GM12878 (cell line): ENCODE data around the gene ANKDD1B. TPM values are rescaled to one million over a fixed set of nuclear protein-coding genes. Genes with fewer than 3 reads are reported as not detected.

ENCODE experiments used
- ATAC-seq: fragments of 200-7000 bp; cut with Tn5 transposase; 3 replicates; pipeline ENCODE4 v1.9.1; 2020; ENCODE audit warnings: mild to moderate bottlenecking, moderate library complexity
- BruUV-seq: library from RNA; stranded (reverse); fragments of 400-500 nt; replicated peaks from 2 replicates; lab custom pipeline; 2021; lab: Mats Ljungman, UMichigan
- CTCF ChIA-PET: fragments of 300-600 bp; sonication (Branson Sonifier 250); formaldehyde crosslinking; extraction: SDS; loops from one replicate; lab custom pipeline; 2021; ENCODE audit warnings: inconsistent platforms; lab: Yijun Ruan, JAX
- POLR2A ChIA-PET: fragments of 350-600 bp; formaldehyde crosslinking; extraction: SDS; loops from one replicate; lab custom pipeline; 2021; ENCODE audit warnings: inconsistent platforms; lab: Charles Lee
- RAD21 ChIA-PET: fragments of 300-600 bp; sonication (Branson Sonifier 250); formaldehyde crosslinking; loops from one replicate; lab custom pipeline; 2023; ENCODE audit warnings: antibody characterized with exemption; ENCODE audit not compliant: unreplicated experiment; lab: Charles Lee
- SMC1A ChIA-PET: fragments of 300-600 bp; sonication (Branson Sonifier 250); formaldehyde crosslinking; loops from one replicate; lab custom pipeline; 2023; ENCODE audit not compliant: unreplicated experiment, uncharacterized antibody; lab: Charles Lee
- DNase-seq: peaks from one replicate; pipeline ENCODE4 v3.0.0-alpha.2; 2011; ENCODE audit warnings: low read depth, low spot score
- FAIRE-seq: peaks from 3 replicates; lab custom pipeline; 2011; peaks lifted over from hg19 to GRCh38; lab: Jason Lieb, UNC
- H2AFZ ChIP-seq: 2 replicates; pipeline ENCODE4 v1.6.0; 2011; ENCODE audit warnings: low read depth, low read length, control low read depth; ENCODE audit not compliant: control insufficient read depth
- H3K27ac ChIP-seq: 2 replicates; pipeline ENCODE4 v1.5.1; 2011; ENCODE audit warnings: control low read depth; ENCODE audit not compliant: control insufficient read depth, insufficient read depth
- H3K27me3 ChIP-seq, 2 experiments: replicated peaks in 1 of 2; 2 replicates each; pipeline versions ENCODE4 v1.6.0 to v1.6.1; 2011; ENCODE audit warnings: low read length in 1 of 2; ENCODE audit not compliant: control insufficient read depth in 2 of 2, insufficient read depth in 2 of 2
- H3K36me3 ChIP-seq, 2 experiments: 2 replicates each; pipeline ENCODE4 v1.5.1; 2011; ENCODE audit warnings: low read length in 1 of 2; ENCODE audit not compliant: control insufficient read depth in 2 of 2, insufficient read depth in 2 of 2
- H3K4me1 ChIP-seq: 2 replicates; pipeline ENCODE4 v1.6.1; 2011; ENCODE audit warnings: mild to moderate bottlenecking, low read length, moderate library complexity, mixed read lengths; ENCODE audit not compliant: control insufficient read depth, insufficient read depth
- H3K4me2 ChIP-seq: 2 replicates; pipeline ENCODE4 v1.6.0; 2011; ENCODE audit warnings: control low read depth; ENCODE audit not compliant: control insufficient read depth, insufficient read depth
- H3K4me3 ChIP-seq: fragments of 200-600 bp; sonication (generic); 2 replicates; pipeline ENCODE4 v1.5.1; 2016
- H3K79me2 ChIP-seq: 2 replicates; pipeline ENCODE4 v1.6.0; 2011; ENCODE audit warnings: low read length; ENCODE audit not compliant: control insufficient read depth, insufficient read depth
- H3K9ac ChIP-seq: 2 replicates; pipeline ENCODE4 v1.8.0; 2011; ENCODE audit warnings: low read length, control low read depth, mixed read lengths; ENCODE audit not compliant: control insufficient read depth, insufficient read depth
- H3K9me3 ChIP-seq: replicated peaks from 3 replicates; pipeline ENCODE4 v1.5.1; 2011; ENCODE audit warnings: mild to moderate bottlenecking, low read length; ENCODE audit not compliant: control insufficient read depth, insufficient read depth
- H4K20me1 ChIP-seq: 2 replicates; pipeline ENCODE4 v1.6.0; 2011; ENCODE audit not compliant: control insufficient read depth, insufficient read depth
- BCLAF1 ChIP-seq: fragments of 450-650 bp; IDR thresholded peaks from 2 replicates; pipeline ENCODE4 v1.6.1; 2017; ENCODE audit warnings: antibody characterized with exemption, mild to moderate bottlenecking, moderate library complexity
- KLF5 ChIP-seq: fragments of 450-650 bp; IDR thresholded peaks from 2 replicates; pipeline ENCODE4 v1.6.1; 2014; ENCODE audit warnings: mild to moderate bottlenecking; ENCODE audit not compliant: partially characterized antibody
- SUPT20H ChIP-seq: IDR thresholded peaks from 2 replicates; pipeline ENCODE4 v1.6.1; 2011; ENCODE audit warnings: low read depth, mild to moderate bottlenecking, low read length, moderate library complexity, borderline replicate concordance; ENCODE audit not compliant: control insufficient read depth
- ZSCAN29 ChIP-seq: fragments of 450-650 bp; IDR thresholded peaks from 2 replicates; pipeline ENCODE4 v1.6.1; 2017; ENCODE audit warnings: mild to moderate bottlenecking, moderate library complexity
- WGBS: methylation state at CpG from one replicate; pipeline ENCODE4 v1.1.6; 2016; ENCODE audit warnings: low lambda C conversion rate; ENCODE audit not compliant: insufficient replicate concordance, insufficient coverage; ENCODE audit errors: missing lambda C conversion rate; 5-methylcytosine and 5-hydroxymethylcytosine counted together
- in situ Hi-C: fragments of 300-500 bp; cut with MboI; formaldehyde crosslinking; loops from 9 replicates; pipeline ENCODE4 v1.14.3; 2018; ENCODE audit warnings: mixed read lengths
- intact Hi-C: fragments of 100-400 bp; cut with micrococcal nuclease; formaldehyde crosslinking; loops from one replicate; pipeline ENCODE4 v1.14.2; 2022; ENCODE audit not compliant: unreplicated experiment
- polyA plus RNA-seq, 11 experiments: library from polyadenylated mRNA; depleted of rRNA in 4 of 11; unstranded in 6 of 11; stranded (reverse) in 5 of 11; fragments of >200 nt; fragmentation: Nextera tagmentation in 4 of 11; fragmentation: Illumina TruSeq in 1 of 11; extraction: Ambion mirVana in 4 of 11; extraction: Trizol in 1 of 11; gene quantifications; 1 replicate in 1 of 11; 2 replicates in 10 of 11; pipeline versions ENCODE4 v1.2.1 to v1.2.3, GENCODE V29; 2011 to 2016; ENCODE audit warnings: inconsistent platforms in 2 of 11, missing spikeins in 2 of 11, low read depth in 1 of 11
- total RNA-seq, 4 experiments: library from RNA; depleted of rRNA in 3 of 4; stranded (reverse); fragments of >200 nt in 3 of 4; fragmentation: Illumina TruSeq in 1 of 4; extraction: Trizol in 1 of 4; gene quantifications; 2 replicates each; pipeline versions ENCODE4 v1.2.1 to v1.2.3, GENCODE V29; 2013 to 2021

Gene ANKDD1B
- total and polyA plus RNA-seq, 10 of the 15 experiments (the other 5 are each of a cell fraction or from before 2014, with no cell fraction given), result 0.34 to 2.4 (median 0.80) TPM

- in situ Hi-C loops, result no loop called here
- H3K4me2 ChIP-seq, result no peak overlapping the region
- POLR2A ChIA-PET, result no interaction called here
- H3K4me1 ChIP-seq, result no peaks in the 10 kb centered on the region
- no peaks in the 10 kb centered on the region for H3K36me3 ChIP-seq
- no peak for ATAC-seq
- no peaks in the 10 kb centered on the region for H3K9me3 ChIP-seq
- CTCF ChIA-PET, result interaction anchor here (1.6 kb wide), 1 partner anchor 16 kb away, joined by 4 read pairs; no protein-coding TSS in a partner anchor
- DNase-seq, result no peak
- RAD21 ChIA-PET, result interaction anchor here (1.4 kb wide), 1 partner anchor 27 kb away, joined by 3 read pairs; no protein-coding TSS in a partner anchor
- H3K27me3 ChIP-seq, result no peaks in the 10 kb centered on the region
- no peaks in the 10 kb centered on the region for H3K79me2 ChIP-seq
- no peak overlapping the region for H3K9ac ChIP-seq
- H4K20me1 ChIP-seq, result no peaks in the 10 kb centered on the region
- H2AFZ ChIP-seq, result no peak overlapping the region
- intact Hi-C loops, result no loop called here
- SMC1A ChIA-PET, result interaction anchor here (0.5 kb wide), 1 partner anchor 44 kb away, joined by 3 read pairs; no protein-coding TSS in a partner anchor
- BruUV-seq, result no TSS peak
- 66% methylated on average over 4 of the region's 4 CpGs for WGBS
- no peak overlapping the region for H3K4me3 ChIP-seq
- TF ChIP-seq ZSCAN29 (no peak), BCLAF1 (no peak), KLF5 (no peak), SUPT20H (no peak)
- H3K27ac ChIP-seq, result no peak overlapping the region
- FAIRE-seq, result no peak
Measured at GRCh38 chr5:75651575-75652238, 40.5 kb downstream of the ANKDD1B start.
